Peyer's patch (tissue), 4 donors: Measurements from ENCODE around the gene EMILIN3.

Source experiments
- CTCF ChIP-seq, 6 experiments: fragments of 450-650 bp in 4 of 6; fragments of 200-600 bp in 2 of 6; sonication (generic) in 1 of 6; IDR thresholded peaks; one replicate each; pipeline ENCODE4 v1.5.1; 2017 to 2019; ENCODE audit warnings: antibody characterized with exemption in 6 of 6, mild to moderate bottlenecking in 3 of 6, moderate library complexity in 1 of 6
- POLR2A ChIP-seq, 2 donors: fragments of 450-650 bp; IDR thresholded peaks; one replicate each; pipeline ENCODE4 v1.5.1; 2017; ENCODE audit warnings: antibody characterized with exemption in 2 of 2, mild to moderate bottlenecking in 2 of 2, moderate library complexity in 2 of 2

GRCh38 chr20:41358717-41359116 is 7.9 kb downstream of the EMILIN3 start:
- TF ChIP-seq POLR2A (IDR thresholded peaks at IDR 0.05) (no peak), CTCF (IDR thresholded peaks at IDR 0.05) (no peak)
